Neural cell (in vitro differentiated cells): ENCODE data around the gene NASP.

Source experiments
- EP300 ChIP-seq: fragments of 450-650 bp; conservative IDR thresholded peaks from 2 replicates; pipeline ENCODE4 v1.6.1; 2014; ENCODE audit warnings: antibody characterized with exemption, mild to moderate bottlenecking, moderate library complexity; ENCODE audit not compliant: poor library complexity, severe bottlenecking
- EZH2 ChIP-seq: fragments of 200-600, 300-800 bp; shearing (Covaris generic), sonication (generic); IDR thresholded peaks from 2 replicates; pipeline ENCODE4 v1.6.1; 2014; ENCODE audit warnings: antibody characterized with exemption, low read length, borderline replicate concordance, mild to moderate bottlenecking; ENCODE audit not compliant: insufficient read depth, poor library complexity, severe bottlenecking
- POLR2AphosphoS5 ChIP-seq: IDR thresholded peaks from 2 replicates; pipeline ENCODE4 v1.6.1; 2012
- RAD21 ChIP-seq: fragments of 450-650 bp; conservative IDR thresholded peaks from 2 replicates; pipeline ENCODE4 v1.6.1; 2014; ENCODE audit warnings: antibody characterized with exemption, mild to moderate bottlenecking, moderate library complexity
- SMC3 ChIP-seq: fragments of 450-650 bp; conservative IDR thresholded peaks from 2 replicates; pipeline ENCODE4 v1.6.1; 2014; ENCODE audit warnings: antibody characterized with exemption, mild to moderate bottlenecking, moderate library complexity; ENCODE audit not compliant: poor library complexity
- TAF1 ChIP-seq: IDR thresholded peaks from 2 replicates; pipeline ENCODE4 v1.6.1; 2012; ENCODE audit warnings: low read depth
- TF ChIP-seq, protein P1 (sequence below): fragments of 450-650 bp; IDR thresholded peaks from 2 replicates; pipeline ENCODE4 v1.5.1; 2014; ENCODE audit warnings: antibody characterized with exemption, mild to moderate bottlenecking, moderate library complexity; ENCODE audit not compliant: poor library complexity, severe bottlenecking

DNA sequence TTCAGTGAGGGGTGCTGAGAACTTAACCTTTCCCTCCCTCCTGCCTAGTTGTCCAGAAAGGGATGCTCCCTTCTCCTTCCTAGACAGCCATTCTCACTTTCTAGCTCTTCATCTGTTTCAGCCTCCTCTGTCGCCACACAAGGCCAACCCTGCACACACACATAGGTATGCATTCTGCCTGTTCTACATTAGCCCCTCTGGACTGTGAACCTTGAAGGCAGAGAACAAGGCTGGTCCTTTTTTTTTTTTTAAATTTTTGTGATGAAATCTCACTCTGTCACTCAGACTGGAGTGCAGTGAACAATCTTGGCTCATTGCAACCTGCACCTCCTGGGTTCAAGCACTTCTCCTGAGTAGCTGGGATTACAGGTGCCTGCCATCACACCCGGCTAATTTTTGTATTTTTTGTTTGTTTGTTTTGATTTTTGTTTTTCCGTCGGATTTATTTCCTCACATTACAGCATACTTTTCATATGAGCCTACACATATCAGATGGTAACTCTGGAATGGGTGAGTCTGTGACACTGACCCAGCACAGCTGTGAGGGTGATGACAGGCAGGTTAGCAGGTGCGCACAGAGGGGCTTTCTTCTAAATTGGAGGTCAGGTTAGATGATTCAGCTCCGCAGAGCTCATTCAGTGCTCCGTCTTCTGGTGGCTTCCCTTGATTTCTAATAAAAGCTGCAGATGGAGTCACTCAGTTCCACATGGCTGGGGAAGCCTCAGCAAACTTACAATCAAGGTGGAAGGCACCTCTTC lies 38.1 kb upstream of the NASP start:
- TF ChIP-seq, protein P1, sequence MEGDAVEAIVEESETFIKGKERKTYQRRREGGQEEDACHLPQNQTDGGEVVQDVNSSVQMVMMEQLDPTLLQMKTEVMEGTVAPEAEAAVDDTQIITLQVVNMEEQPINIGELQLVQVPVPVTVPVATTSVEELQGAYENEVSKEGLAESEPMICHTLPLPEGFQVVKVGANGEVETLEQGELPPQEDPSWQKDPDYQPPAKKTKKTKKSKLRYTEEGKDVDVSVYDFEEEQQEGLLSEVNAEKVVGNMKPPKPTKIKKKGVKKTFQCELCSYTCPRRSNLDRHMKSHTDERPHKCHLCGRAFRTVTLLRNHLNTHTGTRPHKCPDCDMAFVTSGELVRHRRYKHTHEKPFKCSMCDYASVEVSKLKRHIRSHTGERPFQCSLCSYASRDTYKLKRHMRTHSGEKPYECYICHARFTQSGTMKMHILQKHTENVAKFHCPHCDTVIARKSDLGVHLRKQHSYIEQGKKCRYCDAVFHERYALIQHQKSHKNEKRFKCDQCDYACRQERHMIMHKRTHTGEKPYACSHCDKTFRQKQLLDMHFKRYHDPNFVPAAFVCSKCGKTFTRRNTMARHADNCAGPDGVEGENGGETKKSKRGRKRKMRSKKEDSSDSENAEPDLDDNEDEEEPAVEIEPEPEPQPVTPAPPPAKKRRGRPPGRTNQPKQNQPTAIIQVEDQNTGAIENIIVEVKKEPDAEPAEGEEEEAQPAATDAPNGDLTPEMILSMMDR: no peak
- TF ChIP-seq TAF1 (no peak), RAD21 (no peak), EZH2 (no peak), POLR2AphosphoS5 (no peak), SMC3 (no peak), EP300 (no peak)
